Adipocyte (in vitro differentiated cells): ENCODE results near the gene STARD13.
A peak's percentile ranks its signal among the peaks of the same experiment; 100 is the strongest.

Experiments
- DNase-seq: peaks from one replicate; pipeline ENCODE4 v3.0.0-alpha.2; 2015; ENCODE audit warnings: low read depth
- H3K27me3 ChIP-seq: replicated peaks from 2 replicates; pipeline ENCODE4 v1.7.0; 2013; ENCODE audit warnings: mild to moderate bottlenecking, low read length, moderate library complexity; ENCODE audit not compliant: control insufficient read depth, insufficient read depth
- H3K36me3 ChIP-seq: 2 replicates; pipeline ENCODE4 v1.7.0; 2013; ENCODE audit warnings: low read length, mild to moderate bottlenecking, moderate library complexity; ENCODE audit not compliant: control insufficient read depth, insufficient read depth, severe bottlenecking
- H3K4me1 ChIP-seq: 2 replicates; pipeline ENCODE4 v1.7.0; 2013; ENCODE audit warnings: mild to moderate bottlenecking, low read length, moderate library complexity; ENCODE audit not compliant: control insufficient read depth, insufficient read depth
- H3K4me3 ChIP-seq: 2 replicates; pipeline ENCODE4 v1.7.0; 2013; ENCODE audit warnings: mild to moderate bottlenecking, low read length, moderate library complexity
- H3K9ac ChIP-seq: 2 replicates; pipeline ENCODE4 v1.7.0; 2013; ENCODE audit warnings: mild to moderate bottlenecking, low read length, moderate library complexity
- H3K9me3 ChIP-seq: 2 replicates; pipeline ENCODE4 v1.7.0; 2013; ENCODE audit warnings: mild to moderate bottlenecking, low read length, moderate library complexity; ENCODE audit not compliant: control insufficient read depth

STARD13 gene

DNA sequence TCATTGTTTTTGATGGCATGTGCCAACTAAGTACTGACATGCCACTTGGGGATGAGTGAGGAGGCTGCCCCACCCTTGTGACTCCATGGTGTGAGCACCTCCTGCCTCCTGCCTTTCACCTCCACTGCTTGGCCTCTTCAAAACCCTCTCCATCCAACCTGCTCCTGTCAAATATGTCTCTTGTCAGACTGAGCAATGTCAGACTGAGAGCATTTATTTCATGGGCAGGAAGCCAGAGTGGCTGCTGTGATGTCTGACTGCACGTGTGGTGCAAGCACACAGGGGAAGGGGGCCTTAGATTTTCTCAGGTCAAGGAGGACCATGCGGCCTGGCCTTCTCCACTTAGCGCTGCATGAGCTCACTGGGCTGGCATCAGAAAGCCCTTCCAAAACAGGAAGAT lies 68.3 kb downstream of the STARD13 start:
- Histone ChIP-seq H3K4me1 (peaks cover 17% of the 10 kb centered on the region), H3K27me3 (no peaks in the 10 kb centered on the region), H3K9ac (no peak overlapping the region), H3K36me3 (no peaks in the 10 kb centered on the region), H3K9me3 (no peaks in the 10 kb centered on the region), H3K4me3 (no peak overlapping the region)
- DNase-seq: no peak

DNA sequence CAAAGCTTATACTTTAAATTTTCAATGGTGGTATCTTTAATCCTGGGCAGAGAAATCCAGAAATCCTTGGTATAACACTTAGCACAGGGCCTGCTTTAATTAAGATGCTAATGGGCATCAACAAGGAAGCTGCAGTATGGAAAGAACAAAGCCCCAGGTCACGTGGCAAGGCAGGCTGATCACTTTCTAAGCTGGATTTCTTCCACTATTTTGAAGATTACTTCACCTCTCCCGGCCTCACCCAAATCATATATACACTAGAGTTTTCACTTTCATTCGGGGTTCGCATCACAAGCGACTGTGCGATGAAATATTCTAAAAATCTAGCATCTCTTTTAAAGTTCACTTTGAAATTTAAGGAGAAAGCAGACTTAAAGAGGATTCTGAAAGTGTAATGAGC lies 71.8 kb downstream of the STARD13 start:
- Histone ChIP-seq H3K9me3 (no peaks in the 10 kb centered on the region), H3K4me3 (peak overlapping the region; percentile 38), H3K36me3 (no peaks in the 10 kb centered on the region), H3K27me3 (no peaks in the 10 kb centered on the region), H3K9ac (no peak overlapping the region), H3K4me1 (peaks cover 17% of the 10 kb centered on the region)
- peak; percentile 55 for DNase-seq

GRCh38 chr13:33213024-33213768 lies 72.4 kb downstream of the STARD13 start:
- Histone ChIP-seq H3K27me3 (no peaks in the 10 kb centered on the region), H3K9me3 (no peaks in the 10 kb centered on the region), H3K36me3 (no peaks in the 10 kb centered on the region), H3K4me1 (peaks cover 17% of the 10 kb centered on the region), H3K4me3 (peak overlapping the region; percentile 38), H3K9ac (no peak overlapping the region)
- DNase-seq: no peak

DNA sequence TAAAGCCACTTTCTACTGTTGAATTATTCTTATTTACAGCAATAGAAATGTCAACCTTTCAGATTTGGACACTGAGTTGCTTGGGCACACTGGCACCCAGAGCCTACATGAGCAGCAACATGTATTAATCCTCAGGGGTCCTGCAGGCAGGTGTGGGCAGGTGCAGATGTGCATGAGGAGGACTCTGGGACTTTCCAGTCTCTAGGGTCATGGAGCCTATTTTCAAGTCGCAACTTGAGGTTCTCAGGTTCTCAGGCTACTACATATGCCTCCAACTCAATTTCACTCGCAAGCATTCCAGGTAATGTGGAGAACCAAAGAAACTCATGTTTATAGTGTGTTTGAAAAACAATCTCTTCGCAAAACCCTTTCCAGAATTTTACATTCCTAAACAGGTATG lies 73.2 kb downstream of the STARD13 start:
- Histone ChIP-seq H3K9me3 (no peaks in the 10 kb centered on the region), H3K4me3 (no peak overlapping the region), H3K36me3 (no peaks in the 10 kb centered on the region), H3K27me3 (no peaks in the 10 kb centered on the region), H3K9ac (no peak overlapping the region), H3K4me1 (peaks cover 24% of the 10 kb centered on the region)
- DNase-seq: no peak

DNA sequence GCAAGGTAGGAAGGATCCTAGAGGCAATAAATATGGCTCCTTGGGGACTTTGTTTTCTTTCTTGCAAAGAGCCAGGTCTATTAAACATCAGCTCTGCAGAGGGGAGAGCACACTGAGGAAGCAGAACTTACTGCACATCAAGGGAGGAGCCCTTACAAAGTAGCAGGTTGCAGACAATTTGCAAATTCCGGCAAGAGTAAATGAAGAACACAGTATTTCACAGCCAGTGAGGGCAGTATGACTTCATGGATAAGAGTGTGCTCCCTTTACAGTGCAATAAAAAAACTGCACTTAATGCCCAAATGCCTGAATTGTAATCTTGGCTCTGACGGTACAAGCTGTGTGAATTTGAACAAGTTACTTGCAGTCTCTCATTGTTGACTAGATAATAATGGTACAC lies 75.5 kb downstream of the STARD13 start:
- no peaks in the 10 kb centered on the region for H3K9me3 ChIP-seq
- H3K36me3 ChIP-seq: no peaks in the 10 kb centered on the region
- H3K4me1 ChIP-seq: peaks cover 38% of the 10 kb centered on the region
- no peak for DNase-seq
- H3K4me3 ChIP-seq: no peak overlapping the region
- no peak overlapping the region for H3K9ac ChIP-seq
- no peaks in the 10 kb centered on the region for H3K27me3 ChIP-seq

- DNase-seq: no peak
- Histone ChIP-seq H3K9ac (no peak overlapping the region), H3K9me3 (no peaks in the 10 kb centered on the region), H3K36me3 (no peaks in the 10 kb centered on the region), H3K4me3 (no peak overlapping the region), H3K27me3 (no peaks in the 10 kb centered on the region), H3K4me1 (peaks cover 38% of the 10 kb centered on the region)
Measured at GRCh38 chr13:33208290-33209220, 77.0 kb downstream of the STARD13 start.

- Histone ChIP-seq H3K36me3 (no peaks in the 10 kb centered on the region), H3K9ac (no peak overlapping the region), H3K9me3 (no peaks in the 10 kb centered on the region), H3K27me3 (no peaks in the 10 kb centered on the region), H3K4me1 (peaks cover 35% of the 10 kb centered on the region), H3K4me3 (no peak overlapping the region)
- DNase-seq: peak; percentile 88
Measured at GRCh38 chr13:33207615-33207961, 78.0 kb downstream of the STARD13 start.

- no peaks in the 10 kb centered on the region for H3K36me3 ChIP-seq
- H3K9me3 ChIP-seq: no peaks in the 10 kb centered on the region
- no peak for DNase-seq
- H3K4me3 ChIP-seq: no peak overlapping the region
- H3K9ac ChIP-seq: no peak overlapping the region
- H3K4me1 ChIP-seq: peaks cover 35% of the 10 kb centered on the region
- no peaks in the 10 kb centered on the region for H3K27me3 ChIP-seq
Measured at GRCh38 chr13:33206945-33207614, 78.5 kb downstream of the STARD13 start.

GRCh38 chr13:33206425-33206824 lies 79.1 kb downstream of the STARD13 start:
- Histone ChIP-seq H3K9me3 (no peaks in the 10 kb centered on the region), H3K4me3 (no peak overlapping the region), H3K36me3 (no peaks in the 10 kb centered on the region), H3K4me1 (peaks cover 35% of the 10 kb centered on the region), H3K9ac (no peak overlapping the region), H3K27me3 (no peaks in the 10 kb centered on the region)
- DNase-seq: peak; percentile 34

DNA sequence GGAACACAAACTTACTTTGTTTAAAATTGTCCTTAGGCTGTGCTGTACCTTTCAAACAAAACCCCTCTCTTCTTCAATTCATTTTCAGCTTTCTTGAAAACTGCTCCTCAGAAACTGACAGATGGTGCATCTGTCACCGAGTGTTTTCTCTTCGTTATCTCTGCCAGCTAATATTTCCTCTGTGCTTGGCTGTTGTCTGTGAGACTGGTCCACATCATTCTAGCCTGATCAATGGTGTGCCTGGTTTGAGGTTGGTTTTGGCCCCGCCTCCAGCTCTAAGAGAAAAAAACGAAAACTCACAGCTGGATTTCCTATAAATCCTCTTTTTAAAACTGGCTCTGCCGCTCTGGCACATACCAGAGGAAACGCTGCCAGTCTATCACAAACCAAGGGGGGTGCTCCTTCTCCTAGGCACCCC lies 79.7 kb downstream of the STARD13 start:
- no peak overlapping the region for H3K4me3 ChIP-seq
- H3K9ac ChIP-seq: no peak overlapping the region
- no peaks in the 10 kb centered on the region for H3K27me3 ChIP-seq
- H3K36me3 ChIP-seq: no peaks in the 10 kb centered on the region
- H3K9me3 ChIP-seq: no peaks in the 10 kb centered on the region
- DNase-seq: no peak
- peaks cover 35% of the 10 kb centered on the region for H3K4me1 ChIP-seq

- Histone ChIP-seq H3K9me3 (no peaks in the 10 kb centered on the region), H3K36me3 (no peaks in the 10 kb centered on the region), H3K27me3 (no peaks in the 10 kb centered on the region), H3K4me3 (peak overlapping the region; percentile 75), H3K4me1 (peaks cover 35% of the 10 kb centered on the region), H3K9ac (no peak overlapping the region)
- no peak for DNase-seq
Measured at GRCh38 chr13:33205224-33205623, 80.3 kb downstream of the STARD13 start.
